Activated CD4-positive, alpha-beta memory T cell treated with anti-CD3 and anti-CD28 coated beads for 36 hours (primary cell): ENCODE measurements around the gene ARFGAP3. TPM values are rescaled to one million over a fixed set of nuclear protein-coding genes. Genes with fewer than 3 reads are reported as not detected.

Experiments used
- CTCF ChIA-PET: fragments of 350-600 bp; sonication (Branson Sonifier 250); formaldehyde crosslinking; loops from one replicate; lab custom pipeline; 2021; ENCODE audit warnings: antibody characterized with exemption, inconsistent platforms; lab: Charles Lee
- POLR2A ChIA-PET: fragments of 350-600 bp; sonication (Branson Sonifier 250); formaldehyde crosslinking; loops from one replicate; lab custom pipeline; 2021; ENCODE audit warnings: antibody characterized with exemption; lab: Charles Lee
- DNase-seq: peaks from one replicate; pipeline ENCODE4 v3.0.0-alpha.2; 2020
- H3K27ac Mint-ChIP-seq: one replicate; pipeline ENCODE4 v1.8.0; 2021; ENCODE audit warnings: mixed read lengths
- H3K27me3 Mint-ChIP-seq: one replicate; pipeline ENCODE4 v1.8.0; 2021; ENCODE audit warnings: mixed read lengths
- H3K36me3 Mint-ChIP-seq: one replicate; pipeline ENCODE4 v1.8.0; 2021; ENCODE audit warnings: mixed read lengths
- H3K4me1 Mint-ChIP-seq: one replicate; pipeline ENCODE4 v1.8.0; 2021; ENCODE audit warnings: low read depth, mixed read lengths
- H3K4me3 Mint-ChIP-seq: one replicate; pipeline ENCODE4 v1.8.0; 2021; ENCODE audit warnings: mild to moderate bottlenecking, mixed read lengths
- H3K9me3 Mint-ChIP-seq: one replicate; pipeline ENCODE4 v1.8.0; 2021; ENCODE audit warnings: mixed read lengths
- intact Hi-C: fragments of 100-400 bp; cut with micrococcal nuclease; formaldehyde crosslinking; loops from one replicate; pipeline ENCODE4 v1.15.1; 2023
- total RNA-seq, 2 experiments: library from RNA; stranded (reverse); gene quantifications; one replicate each; pipeline ENCODE4 v1.2.3, GENCODE V29; 2021

ARFGAP3 gene
- total RNA-seq, 2 experiments from 2014 or later: 40.6 to 45.5 TPM

GRCh38 chr22:42813501-42813900, 43.6 kb downstream of the ARFGAP3 start:
- POLR2A ChIA-PET: no interaction called here
- Mint-ChIP-seq H3K27me3 (no peaks in the 10 kb centered on the region), H3K4me3 (no peak overlapping the region), H3K27ac (no peak overlapping the region), H3K9me3 (no peaks in the 10 kb centered on the region), H3K36me3 (peaks cover 12% of the 10 kb centered on the region), H3K4me1 (no peaks in the 10 kb centered on the region)
- no peak for DNase-seq
- intact Hi-C loops: no loop called here
- CTCF ChIA-PET: no interaction called here

- intact Hi-C loops: no loop called here
- Mint-ChIP-seq H3K27me3 (no peaks in the 10 kb centered on the region), H3K9me3 (no peaks in the 10 kb centered on the region), H3K36me3 (peaks cover 22% of the 10 kb centered on the region), H3K4me3 (no peak overlapping the region), H3K4me1 (no peaks in the 10 kb centered on the region), H3K27ac (no peak overlapping the region)
- DNase-seq: no peak
- POLR2A ChIA-PET: no interaction called here
- CTCF ChIA-PET: interaction anchor here (1.0 kb wide), 1 partner anchor 150 kb away, joined by 3 read pairs; no protein-coding TSS in a partner anchor
These were observed 45.6 kb downstream of the ARFGAP3 start for GRCh38 chr22:42811459-42811858.

GRCh38 chr22:42808521-42808920, 48.6 kb downstream of the ARFGAP3 start:
- Mint-ChIP-seq H3K27me3 (no peaks in the 10 kb centered on the region), H3K36me3 (peaks cover 23% of the 10 kb centered on the region), H3K4me3 (no peak overlapping the region), H3K4me1 (no peaks in the 10 kb centered on the region), H3K27ac (no peak overlapping the region), H3K9me3 (no peaks in the 10 kb centered on the region)
- ChIA-PET CTCF (no interaction called here), POLR2A (no interaction called here)
- intact Hi-C loops: no loop called here
- no peak for DNase-seq

- ChIA-PET POLR2A (no interaction called here), CTCF (interaction anchor here (1.4 kb wide), 1 partner anchor 253 kb away, joined by 3 read pairs; no protein-coding TSS in a partner anchor)
- Mint-ChIP-seq H3K27ac (no peak overlapping the region), H3K9me3 (no peaks in the 10 kb centered on the region), H3K4me3 (no peak overlapping the region), H3K36me3 (peaks cover 18% of the 10 kb centered on the region), H3K4me1 (no peaks in the 10 kb centered on the region), H3K27me3 (no peaks in the 10 kb centered on the region)
- intact Hi-C loops: no loop called here
- no peak for DNase-seq
These were observed 49.9 kb downstream of the ARFGAP3 start for GRCh38 chr22:42807185-42807584.

GRCh38 chr22:42805998-42806830, 50.9 kb downstream of the ARFGAP3 start:
- ChIA-PET POLR2A (no interaction called here), CTCF (interaction anchor here (1.4 kb wide), 1 partner anchor 254 kb away, joined by 3 read pairs; no protein-coding TSS in a partner anchor)

GRCh38 chr22:42805016-42805997, 51.8 kb downstream of the ARFGAP3 start:
- ChIA-PET POLR2A (no interaction called here), CTCF (no interaction called here)
- no peak overlapping the region for H3K4me3 Mint-ChIP-seq
- no peak for DNase-seq
- intact Hi-C loops: no loop called here
- H3K9me3 Mint-ChIP-seq: no peaks in the 10 kb centered on the region
- H3K4me1 Mint-ChIP-seq: no peaks in the 10 kb centered on the region
- peaks cover 20% of the 10 kb centered on the region for H3K36me3 Mint-ChIP-seq
- no peaks in the 10 kb centered on the region for H3K27me3 Mint-ChIP-seq
- no peak overlapping the region for H3K27ac Mint-ChIP-seq

More at GRCh38 chr22:42805998-42806830, 50.9 kb downstream of the ARFGAP3 start:
- Mint-ChIP-seq H3K27me3 (no peaks in the 10 kb centered on the region), H3K27ac (no peak overlapping the region), H3K4me3 (no peak overlapping the region), H3K36me3 (peaks cover 18% of the 10 kb centered on the region), H3K9me3 (no peaks in the 10 kb centered on the region), H3K4me1 (no peaks in the 10 kb centered on the region)
- intact Hi-C loops: no loop called here
- no peak for DNase-seq

- Mint-ChIP-seq H3K36me3 (peaks cover 17% of the 10 kb centered on the region), H3K27me3 (no peaks in the 10 kb centered on the region), H3K27ac (no peak overlapping the region), H3K9me3 (no peaks in the 10 kb centered on the region), H3K4me1 (no peaks in the 10 kb centered on the region), H3K4me3 (no peak overlapping the region)
- no peak for DNase-seq
- ChIA-PET CTCF (no interaction called here), POLR2A (interaction anchor here (0.6 kb wide), 1 partner anchor 125 kb away, joined by 4 read pairs; no protein-coding TSS in a partner anchor)
- intact Hi-C loops: no loop called here
These were observed 53.7 kb downstream of the ARFGAP3 start for GRCh38 chr22:42803389-42803788.

- Mint-ChIP-seq H3K9me3 (no peaks in the 10 kb centered on the region), H3K27me3 (no peaks in the 10 kb centered on the region), H3K27ac (no peak overlapping the region), H3K4me1 (no peaks in the 10 kb centered on the region), H3K36me3 (peaks cover 11% of the 10 kb centered on the region), H3K4me3 (no peak overlapping the region)
- DNase-seq: no peak
- CTCF ChIA-PET: no interaction called here
- POLR2A ChIA-PET: no interaction called here
- intact Hi-C loops: no loop called here
These were observed 55.6 kb downstream of the ARFGAP3 start for GRCh38 chr22:42801252-42802080.

- ChIA-PET POLR2A (no interaction called here), CTCF (no interaction called here)
- no peak for DNase-seq
- H3K36me3 Mint-ChIP-seq: peaks cover 11% of the 10 kb centered on the region
- no peaks in the 10 kb centered on the region for H3K9me3 Mint-ChIP-seq
- no peaks in the 10 kb centered on the region for H3K27me3 Mint-ChIP-seq
- intact Hi-C loops: no loop called here
- H3K27ac Mint-ChIP-seq: no peak overlapping the region
- no peak overlapping the region for H3K4me3 Mint-ChIP-seq
- H3K4me1 Mint-ChIP-seq: no peaks in the 10 kb centered on the region
These were observed 56.4 kb downstream of the ARFGAP3 start for GRCh38 chr22:42800451-42801251.

GRCh38 chr22:42799461-42800405, 57.3 kb downstream of the ARFGAP3 start:
- Mint-ChIP-seq H3K27me3 (no peaks in the 10 kb centered on the region), H3K4me3 (no peak overlapping the region), H3K4me1 (no peaks in the 10 kb centered on the region), H3K36me3 (peaks cover 11% of the 10 kb centered on the region), H3K9me3 (no peaks in the 10 kb centered on the region), H3K27ac (no peak overlapping the region)
- CTCF ChIA-PET: no interaction called here
- intact Hi-C loops: no loop called here
- POLR2A ChIA-PET: no interaction called here
- no peak for DNase-seq
